H9 (cell line): ENCODE data around the gene IGLON5. TPM values are rescaled to one million over a fixed set of nuclear protein-coding genes. Genes with fewer than 3 reads are reported as not detected.

Experiments used
- DNase-seq: peaks from one replicate; pipeline ENCODE4 v3.0.0-alpha.2; 2017
- H2AFZ ChIP-seq: one replicate; pipeline ENCODE4 v1.6.1; 2013; ENCODE audit warnings: mild to moderate bottlenecking, low read length, control low read depth, moderate library complexity
- H2AK5ac ChIP-seq: 2 replicates; pipeline ENCODE4 v1.6.1; 2013; ENCODE audit warnings: low read length, control low read depth, mixed read lengths; ENCODE audit not compliant: insufficient read length
- H2BK120ac ChIP-seq: one replicate; pipeline ENCODE4 v1.6.1; 2013; ENCODE audit warnings: low read depth, mild to moderate bottlenecking, low read length, control low read depth, inconsistent platforms; ENCODE audit not compliant: poor library complexity, severe bottlenecking
- H2BK12ac ChIP-seq: 2 replicates; pipeline ENCODE4 v1.6.1; 2013; ENCODE audit warnings: low read length, control low read depth, mixed read lengths, low read depth; ENCODE audit not compliant: insufficient read length
- H2BK15ac ChIP-seq: 2 replicates; pipeline ENCODE4 v1.6.1; 2013; ENCODE audit warnings: low read depth, low read length, control low read depth
- H2BK20ac ChIP-seq: one replicate; pipeline ENCODE4 v1.6.1; 2013; ENCODE audit warnings: low read depth, mild to moderate bottlenecking, low read length, control low read depth, inconsistent platforms; ENCODE audit not compliant: poor library complexity, severe bottlenecking
- H2BK5ac ChIP-seq: 2 replicates; pipeline ENCODE4 v1.6.1; 2013; ENCODE audit warnings: low read length, control low read depth, mixed read lengths; ENCODE audit not compliant: insufficient read length
- H3K14ac ChIP-seq: 2 replicates; pipeline ENCODE4 v1.6.1; 2013; ENCODE audit warnings: low read length, control low read depth; ENCODE audit not compliant: insufficient read depth
- H3K18ac ChIP-seq: 2 replicates; pipeline ENCODE4 v1.6.1; 2013; ENCODE audit warnings: low read depth, mild to moderate bottlenecking, mixed read lengths, low read length, control low read depth; ENCODE audit not compliant: insufficient read length
- H3K23ac ChIP-seq: 2 replicates; pipeline ENCODE4 v1.6.1; 2013; ENCODE audit warnings: low read length, control low read depth, mixed read lengths, low read depth; ENCODE audit not compliant: insufficient read length
- H3K23me2 ChIP-seq: 2 replicates; pipeline ENCODE4 v1.6.1; 2013; ENCODE audit warnings: low read depth, mild to moderate bottlenecking, mixed read lengths, low read length, control low read depth; ENCODE audit not compliant: insufficient read length, poor library complexity, severe bottlenecking
- H3K27ac ChIP-seq: 2 replicates; pipeline ENCODE4 v1.5.1; 2013; ENCODE audit warnings: low read length, control low read depth, mixed read lengths, low read depth; ENCODE audit not compliant: insufficient read length
- H3K27me3 ChIP-seq: 2 replicates; pipeline ENCODE4 v1.6.1; 2013; ENCODE audit warnings: low read length, control low read depth, inconsistent platforms; ENCODE audit not compliant: insufficient read depth
- H3K4ac ChIP-seq: 2 replicates; pipeline ENCODE4 v1.6.1; 2013; ENCODE audit warnings: low read depth, mild to moderate bottlenecking, control low read depth, inconsistent platforms, low read length, moderate library complexity
- H3K4me1 ChIP-seq: 2 replicates; pipeline ENCODE4 v1.6.1; 2013; ENCODE audit warnings: low read length, control low read depth, inconsistent platforms; ENCODE audit not compliant: insufficient read depth
- H3K4me2 ChIP-seq: 2 replicates; pipeline ENCODE4 v1.6.1; 2013; ENCODE audit warnings: low read length, control low read depth, mixed read lengths; ENCODE audit not compliant: insufficient read length, insufficient read depth
- H3K56ac ChIP-seq: 2 replicates; pipeline ENCODE4 v1.6.1; 2013; ENCODE audit warnings: low read depth, mild to moderate bottlenecking, mixed read lengths, low read length, control low read depth; ENCODE audit not compliant: insufficient read length
- H3K79me1 ChIP-seq: 2 replicates; pipeline ENCODE4 v1.6.1; 2013; ENCODE audit warnings: low read depth, mild to moderate bottlenecking, moderate library complexity, low read length, control low read depth, inconsistent platforms; ENCODE audit not compliant: insufficient read depth, poor library complexity, severe bottlenecking
- H3K79me2 ChIP-seq: 2 replicates; pipeline ENCODE4 v1.6.1; 2013; ENCODE audit warnings: low read length, control low read depth, inconsistent platforms; ENCODE audit not compliant: insufficient read depth
- H3K9ac ChIP-seq: 2 replicates; pipeline ENCODE4 v1.6.1; 2013; ENCODE audit warnings: low read length, control low read depth, mixed read lengths; ENCODE audit not compliant: insufficient read length; ENCODE audit errors: extremely low read depth
- H3K9me3 ChIP-seq: one replicate; pipeline ENCODE4 v1.6.1; 2013; ENCODE audit warnings: low read depth, low read length, inconsistent platforms; ENCODE audit not compliant: control insufficient read depth
- H3T11ph ChIP-seq: one replicate; pipeline ENCODE4 v1.6.1; 2013; ENCODE audit warnings: mild to moderate bottlenecking, low read length, control low read depth, inconsistent platforms
- H4K20me1 ChIP-seq: one replicate; pipeline ENCODE4 v1.6.1; 2013; ENCODE audit not compliant: control insufficient read depth, insufficient read length, insufficient read depth
- H4K5ac ChIP-seq: 2 replicates; pipeline ENCODE4 v1.6.1; 2013; ENCODE audit warnings: low read depth, mild to moderate bottlenecking, mixed read lengths, low read length, control low read depth; ENCODE audit not compliant: insufficient read length
- H4K8ac ChIP-seq: replicated peaks from 2 replicates; pipeline ENCODE4 v1.6.1; 2013; ENCODE audit warnings: low read length, control low read depth, mixed read lengths, low read depth; ENCODE audit not compliant: insufficient read length
- H4K91ac ChIP-seq: 2 replicates; pipeline ENCODE4 v1.6.1; 2013; ENCODE audit warnings: low read depth, mild to moderate bottlenecking, moderate library complexity, mixed read lengths, low read length, control low read depth; ENCODE audit not compliant: insufficient read length
- H3K27ac Mint-ChIP-seq, 3 experiments: 2 replicates in 2 of 3; 3 replicates in 1 of 3; pipeline ENCODE4 v1.8.0; 2020 to 2021; ENCODE audit warnings: mixed read lengths in 3 of 3, mild to moderate bottlenecking in 1 of 3, moderate library complexity in 1 of 3
- H3K27me3 Mint-ChIP-seq: 2 replicates; pipeline ENCODE4 v1.8.0; 2021; ENCODE audit warnings: low read depth, mild to moderate bottlenecking, moderate library complexity, mixed read lengths
- H3K36me3 Mint-ChIP-seq, 3 experiments: 2 replicates in 2 of 3; 3 replicates in 1 of 3; pipeline ENCODE4 v1.8.0; 2020 to 2021; ENCODE audit warnings: low read depth in 3 of 3, mixed read lengths in 3 of 3; ENCODE audit not compliant: insufficient read depth in 1 of 3
- H3K4me1 Mint-ChIP-seq, 2 experiments: 2 replicates each; pipeline ENCODE4 v1.8.0; 2020; ENCODE audit warnings: mixed read lengths in 2 of 2
- H3K4me3 Mint-ChIP-seq, 2 experiments: 2 replicates in 1 of 2; 3 replicates in 1 of 2; pipeline ENCODE4 v1.8.0; 2020 to 2021; ENCODE audit warnings: mild to moderate bottlenecking in 2 of 2, mixed read lengths in 2 of 2, moderate library complexity in 1 of 2
- H3K9me3 Mint-ChIP-seq, 2 experiments: 2 replicates in 1 of 2; 3 replicates in 1 of 2; pipeline ENCODE4 v1.8.0; 2020; ENCODE audit warnings: mild to moderate bottlenecking in 2 of 2, mixed read lengths in 2 of 2, moderate library complexity in 1 of 2
- WGBS: extraction: QIAGEN DNeasy Blood & Tissue Kit; methylation state at CpG from one replicate; pipeline ENCODE4 v1.1.7; 2013; ENCODE audit warnings: missing lambda C conversion rate, low lambda C conversion rate, mixed read lengths; ENCODE audit not compliant: insufficient read length; ENCODE audit errors: extremely low coverage; 5-methylcytosine and 5-hydroxymethylcytosine counted together
- total RNA-seq: library from RNA; stranded (reverse); gene quantifications from 2 replicates; pipeline ENCODE4 v1.2.1, GENCODE V29; 2021
- TF ChIP-seq, protein P1 (sequence below): fragments of 200-600 bp; sonication (generic); conservative IDR thresholded peaks from 3 replicates; pipeline ENCODE4 v1.8.0; 2021; ENCODE audit warnings: antibody characterized with exemption, mild to moderate bottlenecking

The IGLON5 gene
- total RNA-seq, 1 experiment from 2014 or later = 41.4 TPM

GRCh38 chr19:51333836-51334460, 22.5 kb downstream of the IGLON5 start:
- no peak overlapping the region for H3K4me2 ChIP-seq
- DNase-seq = peak; percentile 67
- no peak overlapping the region for H2BK20ac ChIP-seq
- Mint-ChIP-seq H3K27me3 (no peaks in the 10 kb centered on the region), H3K36me3 (peaks cover 34 to 47% (median 46%) of the 10 kb centered on the region in 3 experiments), H3K4me1 (peaks cover 3 to 13% of the 10 kb centered on the region in 2 experiments), H3K4me3 (no peak overlapping the region), H3K9me3 (0 out of 5 replicates have a peak, but pooled peaks cover 0 to 4% of the 10 kb centered on the region in 2 experiments), H3K27ac (no peak overlapping the region)
- no peaks in the 10 kb centered on the region for H3K4me1 ChIP-seq
- no peak overlapping the region for H3K23ac ChIP-seq
- TF ChIP-seq, protein P1, sequence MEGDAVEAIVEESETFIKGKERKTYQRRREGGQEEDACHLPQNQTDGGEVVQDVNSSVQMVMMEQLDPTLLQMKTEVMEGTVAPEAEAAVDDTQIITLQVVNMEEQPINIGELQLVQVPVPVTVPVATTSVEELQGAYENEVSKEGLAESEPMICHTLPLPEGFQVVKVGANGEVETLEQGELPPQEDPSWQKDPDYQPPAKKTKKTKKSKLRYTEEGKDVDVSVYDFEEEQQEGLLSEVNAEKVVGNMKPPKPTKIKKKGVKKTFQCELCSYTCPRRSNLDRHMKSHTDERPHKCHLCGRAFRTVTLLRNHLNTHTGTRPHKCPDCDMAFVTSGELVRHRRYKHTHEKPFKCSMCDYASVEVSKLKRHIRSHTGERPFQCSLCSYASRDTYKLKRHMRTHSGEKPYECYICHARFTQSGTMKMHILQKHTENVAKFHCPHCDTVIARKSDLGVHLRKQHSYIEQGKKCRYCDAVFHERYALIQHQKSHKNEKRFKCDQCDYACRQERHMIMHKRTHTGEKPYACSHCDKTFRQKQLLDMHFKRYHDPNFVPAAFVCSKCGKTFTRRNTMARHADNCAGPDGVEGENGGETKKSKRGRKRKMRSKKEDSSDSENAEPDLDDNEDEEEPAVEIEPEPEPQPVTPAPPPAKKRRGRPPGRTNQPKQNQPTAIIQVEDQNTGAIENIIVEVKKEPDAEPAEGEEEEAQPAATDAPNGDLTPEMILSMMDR = no peak
- H3K27me3 ChIP-seq = no peaks in the 10 kb centered on the region
- no peak overlapping the region for H4K5ac ChIP-seq
- H3K79me2 ChIP-seq = no peaks in the 10 kb centered on the region
- H3K56ac ChIP-seq = no peak overlapping the region
- no peak overlapping the region for H2AFZ ChIP-seq
- no peak overlapping the region for H2BK120ac ChIP-seq
- H4K91ac ChIP-seq = no peak overlapping the region
- no peaks in the 10 kb centered on the region for H3K23me2 ChIP-seq
- no peaks in the 10 kb centered on the region for H3K79me1 ChIP-seq
- H4K8ac ChIP-seq = no peak overlapping the region
- H3K9ac ChIP-seq = no peak overlapping the region
- H3K14ac ChIP-seq = no peak overlapping the region; the same call in 1 of the 2 replicates
- no peaks in the 10 kb centered on the region for H4K20me1 ChIP-seq
- H3K27ac ChIP-seq = no peak overlapping the region
- no peak overlapping the region for H3K4ac ChIP-seq
- no peak overlapping the region for H2BK12ac ChIP-seq
- H3K9me3 ChIP-seq = peaks cover 5% of the 10 kb centered on the region
- H2BK15ac ChIP-seq = no peak overlapping the region
- WGBS = no CpG with 5 or more reads among the region's 13 CpGs
- H2AK5ac ChIP-seq = no peak overlapping the region
- no peak overlapping the region for H3K18ac ChIP-seq
- H3T11ph ChIP-seq = no peak overlapping the region
- no peak overlapping the region for H2BK5ac ChIP-seq
